Neural progenitor cell (in vitro differentiated cells): Measurements from ENCODE around the gene SDK1. TPM values are rescaled to one million over a fixed set of nuclear protein-coding genes. Genes with fewer than 3 reads are reported as not detected.

Source experiments
- DNase-seq: peaks from one replicate; pipeline ENCODE4 v3.0.0-alpha.2; 2016; ENCODE audit warnings: low spot score
- H2AFZ ChIP-seq: fragments of 200-600 bp; sonication (generic); replicated peaks from 2 replicates; pipeline ENCODE4 v1.6.1; 2016; ENCODE audit warnings: antibody characterized with exemption
- H3F3A ChIP-seq: fragments of 200-600 bp; sonication (generic); 2 replicates; pipeline ENCODE4 v1.6.1; 2016; ENCODE audit warnings: antibody characterized with exemption, low read depth
- H3K27ac ChIP-seq: fragments of 200-600 bp; sonication (generic); 2 replicates; pipeline ENCODE4 v1.5.1; 2016; ENCODE audit warnings: mild to moderate bottlenecking
- H3K27me3 ChIP-seq: fragments of 200-600 bp; sonication (generic); 2 replicates; pipeline ENCODE4 v1.6.1; 2016; ENCODE audit warnings: mild to moderate bottlenecking, moderate library complexity
- H3K36me3 ChIP-seq: fragments of 200-600 bp; sonication (generic); 2 replicates; pipeline ENCODE4 v1.5.1; 2016
- H3K4me1 ChIP-seq: fragments of 200-600 bp; sonication (generic); 2 replicates; pipeline ENCODE4 v1.6.1; 2016; ENCODE audit warnings: mixed run types
- H3K4me2 ChIP-seq: fragments of 200-600 bp; sonication (generic); 2 replicates; pipeline ENCODE4 v1.6.1; 2016
- H3K4me3 ChIP-seq: fragments of 200-600 bp; sonication (generic); 2 replicates; pipeline ENCODE4 v1.5.1; 2016
- H3K79me2 ChIP-seq: fragments of 200-600 bp; sonication (generic); 2 replicates; pipeline ENCODE4 v1.6.1; 2016; ENCODE audit warnings: low read depth
- H3K9ac ChIP-seq: fragments of 200-600 bp; sonication (generic); 2 replicates; pipeline ENCODE4 v1.6.1; 2016
- H3K9me3 ChIP-seq: fragments of 200-600 bp; sonication (generic); 2 replicates; pipeline ENCODE4 v1.5.1; 2016; ENCODE audit warnings: low read depth
- H4K20me1 ChIP-seq: fragments of 200-600 bp; sonication (generic); 2 replicates; pipeline ENCODE4 v1.6.1; 2016; ENCODE audit warnings: low read depth
- H3K27ac Mint-ChIP-seq: 3 replicates; pipeline ENCODE4 v1.8.0; 2021; ENCODE audit warnings: mixed read lengths
- H3K27me3 Mint-ChIP-seq: 2 replicates; pipeline ENCODE4 v1.8.0; 2022; ENCODE audit warnings: low read depth, mild to moderate bottlenecking, inconsistent platforms, moderate library complexity, mixed read lengths; ENCODE audit not compliant: insufficient read depth
- H3K36me3 Mint-ChIP-seq: 3 replicates; pipeline ENCODE4 v1.8.0; 2021; ENCODE audit warnings: mixed read lengths
- H3K4me1 Mint-ChIP-seq: 3 replicates; pipeline ENCODE4 v1.8.0; 2021; ENCODE audit warnings: mixed read lengths
- H3K4me3 Mint-ChIP-seq: 3 replicates; pipeline ENCODE4 v1.8.0; 2021; ENCODE audit warnings: mild to moderate bottlenecking, moderate library complexity, mixed read lengths
- H3K9me3 Mint-ChIP-seq: 3 replicates; pipeline ENCODE4 v1.8.0; 2020; ENCODE audit warnings: mixed read lengths
- CTCF ChIP-seq: fragments of 200-600 bp; sonication (generic); IDR thresholded peaks from 2 replicates; pipeline ENCODE4 v1.5.1; 2017; ENCODE audit warnings: antibody characterized with exemption, mild to moderate bottlenecking
- EZH2 ChIP-seq: fragments of 200-600 bp; sonication (generic); IDR thresholded peaks from 2 replicates; pipeline ENCODE4 v1.6.1; 2017; ENCODE audit warnings: antibody characterized with exemption, mild to moderate bottlenecking, moderate library complexity
- EZH2phosphoT487 ChIP-seq: fragments of 200-600 bp; sonication (generic); IDR thresholded peaks from 2 replicates; pipeline ENCODE4 v1.6.1; 2017; ENCODE audit warnings: antibody characterized with exemption
- total RNA-seq: library from RNA; depleted of rRNA; stranded (reverse); fragments of >200 nt; gene quantifications from 2 replicates; pipeline ENCODE4 v1.2.3, GENCODE V29; 2015; ENCODE audit warnings: low replicate concordance

Gene SDK1
- total RNA-seq, 1 donor from 2014 or later = 4.9 TPM

- no peaks in the 10 kb centered on the region for H3K36me3 ChIP-seq
- H3K27ac ChIP-seq = no peak overlapping the region
- H3K4me2 ChIP-seq = no peak overlapping the region
- H3K79me2 ChIP-seq = no peaks in the 10 kb centered on the region
- no peaks in the 10 kb centered on the region for H3K27me3 ChIP-seq
- H3K4me3 ChIP-seq = no peak overlapping the region
- no peak overlapping the region for H3K4me3 Mint-ChIP-seq
- no peaks in the 10 kb centered on the region for H3K9me3 ChIP-seq
- DNase-seq = no peak
- H3K4me1 ChIP-seq = peaks cover 15% of the 10 kb centered on the region
- H2AFZ ChIP-seq = no peak overlapping the region
- peaks cover 2% of the 10 kb centered on the region for H3K9me3 Mint-ChIP-seq
- no peak overlapping the region for H3K9ac ChIP-seq
- H4K20me1 ChIP-seq = no peaks in the 10 kb centered on the region
- H3K36me3 Mint-ChIP-seq = peaks cover 20% of the 10 kb centered on the region
- no peak overlapping the region for H3K27ac Mint-ChIP-seq
- H3K27me3 Mint-ChIP-seq = peaks cover 7% of the 10 kb centered on the region
- peaks cover 18% of the 10 kb centered on the region for H3K4me1 Mint-ChIP-seq
- TF ChIP-seq CTCF (no peak), EZH2 (no peak)
- H3F3A ChIP-seq = peaks cover 13% of the 10 kb centered on the region
Observed at GRCh38 chr7:4244041-4244440, 943.0 kb downstream of the SDK1 start.

- Mint-ChIP-seq H3K27me3 (peaks cover 7% of the 10 kb centered on the region), H3K27ac (no peak overlapping the region), H3K9me3 (peaks cover 2% of the 10 kb centered on the region), H3K36me3 (peaks cover 20% of the 10 kb centered on the region), H3K4me3 (no peak overlapping the region), H3K4me1 (peaks cover 18% of the 10 kb centered on the region)
- Histone ChIP-seq H3K4me3 (no peak overlapping the region), H3K36me3 (no peaks in the 10 kb centered on the region), H3K9ac (no peak overlapping the region), H4K20me1 (no peaks in the 10 kb centered on the region), H3K79me2 (no peaks in the 10 kb centered on the region), H3K27ac (no peak overlapping the region), H2AFZ (no peak overlapping the region), H3K27me3 (no peaks in the 10 kb centered on the region), H3K4me2 (no peak overlapping the region), H3K4me1 (peaks cover 15% of the 10 kb centered on the region), H3F3A (peaks cover 13% of the 10 kb centered on the region), H3K9me3 (no peaks in the 10 kb centered on the region)
- no peak for DNase-seq
- TF ChIP-seq EZH2phosphoT487 (no peak), CTCF (no peak), EZH2 (no peak)
Observed at GRCh38 chr7:4244635-4245034, 943.6 kb downstream of the SDK1 start.

GRCh38 chr7:4245135-4245865 lies 944.2 kb downstream of the SDK1 start:
- no peaks in the 10 kb centered on the region for H3K9me3 ChIP-seq
- Mint-ChIP-seq H3K4me1 (peaks cover 13% of the 10 kb centered on the region), H3K27ac (no peak overlapping the region), H3K36me3 (peaks cover 20% of the 10 kb centered on the region), H3K4me3 (no peak overlapping the region), H3K9me3 (peaks cover 2% of the 10 kb centered on the region), H3K27me3 (peaks cover 7% of the 10 kb centered on the region)
- no peak overlapping the region for H2AFZ ChIP-seq
- peaks cover 13% of the 10 kb centered on the region for H3F3A ChIP-seq
- H3K27ac ChIP-seq = no peak overlapping the region
- no peaks in the 10 kb centered on the region for H4K20me1 ChIP-seq
- no peaks in the 10 kb centered on the region for H3K36me3 ChIP-seq
- DNase-seq = no peak
- H3K9ac ChIP-seq = no peak overlapping the region
- H3K4me1 ChIP-seq = peaks cover 8% of the 10 kb centered on the region
- H3K4me3 ChIP-seq = no peak overlapping the region
- no peaks in the 10 kb centered on the region for H3K79me2 ChIP-seq
- H3K27me3 ChIP-seq = no peaks in the 10 kb centered on the region
- no peak overlapping the region for H3K4me2 ChIP-seq
- TF ChIP-seq CTCF = no peak
- no peak for TF ChIP-seq EZH2
- no peak for TF ChIP-seq EZH2phosphoT487
